AG09319 (cell line): Measurements from ENCODE around the gene CNTN4.

Experiments used
- DNase-seq: peaks from one replicate; pipeline ENCODE4 v3.0.0-alpha.2; 2010; ENCODE audit warnings: low read depth; ENCODE audit errors: extremely low read depth
- CTCF ChIP-seq: IDR thresholded peaks from 2 replicates; pipeline ENCODE4 v1.5.1; 2011; ENCODE audit warnings: low read depth, mild to moderate bottlenecking, inconsistent platforms, low read length, moderate library complexity

Gene CNTN4

GRCh38 chr3:2510591-2511145 is 412.0 kb downstream of the CNTN4 start:
- DNase-seq: no peak
- TF ChIP-seq CTCF: no peak

GRCh38 chr3:2511356-2511755 is 412.7 kb downstream of the CNTN4 start:
- TF ChIP-seq CTCF: no peak
- no peak for DNase-seq

- DNase-seq: no peak
- TF ChIP-seq CTCF: no peak
These were observed 414.2 kb downstream of the CNTN4 start for GRCh38 chr3:2512881-2513280.

DNA sequence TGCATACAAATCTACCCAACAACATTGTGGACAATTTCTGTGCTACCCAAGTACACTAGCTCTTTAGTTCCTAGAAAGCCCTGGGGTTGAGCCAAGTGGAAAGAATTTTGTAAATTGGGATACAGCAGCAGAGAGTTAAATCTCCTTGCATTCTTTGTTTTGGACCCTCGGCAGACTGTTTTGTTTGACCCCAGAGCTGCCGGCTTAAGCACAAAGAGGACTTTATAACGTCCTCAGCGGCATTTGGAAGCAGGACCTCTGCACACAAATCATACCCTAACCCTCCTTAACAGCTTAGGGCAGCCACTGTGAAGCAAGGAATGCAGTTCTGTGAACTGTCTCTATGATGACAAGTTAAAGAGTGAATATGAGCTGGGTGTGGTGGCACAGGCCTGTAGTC is 415.3 kb downstream of the CNTN4 start:
- TF ChIP-seq CTCF: no peak
- no peak for DNase-seq

GRCh38 chr3:2516762-2517441 is 418.2 kb downstream of the CNTN4 start:
- no peak for DNase-seq
- TF ChIP-seq CTCF: no peak

DNA sequence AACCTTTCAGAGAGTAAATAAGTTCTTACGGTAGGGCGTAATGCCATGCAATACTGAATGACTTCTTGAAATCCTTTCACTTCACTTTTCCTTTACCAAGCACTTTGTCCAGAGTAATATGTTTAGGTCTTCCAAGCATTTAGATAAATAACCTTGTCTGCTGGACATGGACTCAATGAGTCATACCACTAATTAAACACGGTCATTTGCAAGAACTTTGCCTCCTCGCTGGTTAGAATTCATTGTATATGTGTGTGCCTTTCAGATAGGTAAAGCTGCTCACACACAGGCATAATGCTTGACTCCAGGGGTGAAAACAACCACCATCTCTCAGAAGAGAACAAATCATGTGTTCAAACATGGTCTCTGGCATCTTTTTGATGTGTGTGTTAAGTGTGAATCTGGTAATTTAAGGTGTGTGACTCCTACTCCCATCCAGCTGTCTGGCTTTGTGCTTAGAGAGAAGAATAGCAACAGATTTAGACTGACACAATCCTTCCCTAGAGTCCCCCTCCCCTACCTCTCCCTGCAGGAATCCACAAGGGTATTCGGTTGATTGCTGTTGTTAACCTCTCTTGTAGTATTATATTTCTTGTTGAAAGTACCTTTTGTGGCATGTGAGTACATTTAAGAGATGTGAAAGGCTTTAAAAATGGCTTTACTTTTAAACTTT is 419.0 kb downstream of the CNTN4 start:
- TF ChIP-seq CTCF: no peak
- DNase-seq: no peak

GRCh38 chr3:2523281-2523836 is 424.7 kb downstream of the CNTN4 start:
- no peak for DNase-seq
- no peak for TF ChIP-seq CTCF
